Neural crest cell (in vitro differentiated cells): Measurements from ENCODE around the gene CHD9. TPM values are rescaled to one million over a fixed set of nuclear protein-coding genes. Genes with fewer than 3 reads are reported as not detected.
A peak's percentile ranks its signal among the peaks of the same experiment; 100 is the strongest.

ENCODE experiments used
- DNase-seq: peaks from one replicate; pipeline ENCODE4 v3.0.0; 2021; ENCODE audit warnings: low read depth, mixed read lengths, low spot score
- H3K27ac Mint-ChIP-seq: one replicate; pipeline ENCODE4 v1.8.0; 2021; ENCODE audit warnings: mild to moderate bottlenecking, mixed read lengths; ENCODE audit not compliant: unreplicated experiment
- H3K27me3 Mint-ChIP-seq: 2 replicates; pipeline ENCODE4 v1.8.0; 2021; ENCODE audit warnings: low read depth, mild to moderate bottlenecking, mixed read lengths
- H3K36me3 Mint-ChIP-seq: 2 replicates; pipeline ENCODE4 v1.8.0; 2021; ENCODE audit warnings: low read depth, mild to moderate bottlenecking, mixed read lengths
- H3K4me1 Mint-ChIP-seq: 2 replicates; pipeline ENCODE4 v1.8.0; 2021; ENCODE audit warnings: mixed read lengths
- H3K4me3 Mint-ChIP-seq: one replicate; pipeline ENCODE4 v1.8.0; 2021; ENCODE audit warnings: mild to moderate bottlenecking, mixed read lengths
- H3K9me3 Mint-ChIP-seq: 2 replicates; pipeline ENCODE4 v1.8.0; 2021; ENCODE audit warnings: mixed read lengths
- CTCF ChIP-seq: fragments of 200-600 bp; sonication (generic); conservative IDR thresholded peaks from 2 replicates; pipeline ENCODE4 v1.5.0; 2021; ENCODE audit warnings: antibody characterized with exemption, mild to moderate bottlenecking
- total RNA-seq: library from RNA; stranded (reverse); gene quantifications from 2 replicates; pipeline ENCODE4 v1.2.1, GENCODE V29; 2021

CHD9 gene
- total RNA-seq, 1 donor from 2014 or later: 76.0 TPM

- peaks cover 21% of the 10 kb centered on the region for H3K36me3 Mint-ChIP-seq
- no peak overlapping the region for H3K4me3 Mint-ChIP-seq
- no peak for TF ChIP-seq CTCF
- peaks cover 5% of the 10 kb centered on the region for H3K4me1 Mint-ChIP-seq
- peaks cover 3% of the 10 kb centered on the region for H3K9me3 Mint-ChIP-seq
- H3K27me3 Mint-ChIP-seq: no peaks in the 10 kb centered on the region
- H3K27ac Mint-ChIP-seq: no peak overlapping the region
- DNase-seq: no peak
These were observed 97.5 kb downstream of the CHD9 start for GRCh38 chr16:53152329-53152728.

DNA sequence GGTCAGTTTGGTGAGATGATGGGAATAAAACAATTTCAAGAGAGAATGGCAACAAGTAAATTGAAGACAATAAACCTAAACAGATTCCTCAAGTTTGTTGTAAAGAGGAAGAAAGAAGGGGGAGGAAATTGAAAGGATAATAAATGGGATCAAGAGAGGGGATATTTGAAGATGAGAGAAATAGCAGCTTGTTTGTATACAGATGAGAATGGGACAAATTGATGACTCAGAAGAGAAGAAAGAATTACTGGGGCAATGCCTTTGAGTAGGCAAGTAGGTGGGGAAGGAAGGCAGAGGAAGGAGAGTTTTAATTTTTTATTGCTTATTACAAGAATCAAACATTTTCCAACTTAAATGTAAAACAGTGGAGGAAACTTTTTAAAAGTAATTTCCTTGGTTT, 98.3 kb downstream of the CHD9 start:
- Mint-ChIP-seq H3K4me1 (peaks cover 5% of the 10 kb centered on the region), H3K27me3 (no peaks in the 10 kb centered on the region), H3K27ac (no peak overlapping the region), H3K4me3 (no peak overlapping the region), H3K36me3 (peaks cover 21% of the 10 kb centered on the region), H3K9me3 (peaks cover 3% of the 10 kb centered on the region)
- DNase-seq: no peak
- no peak for TF ChIP-seq CTCF

GRCh38 chr16:53154513-53154912, 99.7 kb downstream of the CHD9 start:
- H3K36me3 Mint-ChIP-seq: peaks cover 12% of the 10 kb centered on the region
- no peak for TF ChIP-seq CTCF
- no peak overlapping the region for H3K27ac Mint-ChIP-seq
- peaks cover 5% of the 10 kb centered on the region for H3K4me1 Mint-ChIP-seq
- no peak overlapping the region for H3K4me3 Mint-ChIP-seq
- no peaks in the 10 kb centered on the region for H3K27me3 Mint-ChIP-seq
- DNase-seq: no peak
- H3K9me3 Mint-ChIP-seq: no peaks in the 10 kb centered on the region

DNA sequence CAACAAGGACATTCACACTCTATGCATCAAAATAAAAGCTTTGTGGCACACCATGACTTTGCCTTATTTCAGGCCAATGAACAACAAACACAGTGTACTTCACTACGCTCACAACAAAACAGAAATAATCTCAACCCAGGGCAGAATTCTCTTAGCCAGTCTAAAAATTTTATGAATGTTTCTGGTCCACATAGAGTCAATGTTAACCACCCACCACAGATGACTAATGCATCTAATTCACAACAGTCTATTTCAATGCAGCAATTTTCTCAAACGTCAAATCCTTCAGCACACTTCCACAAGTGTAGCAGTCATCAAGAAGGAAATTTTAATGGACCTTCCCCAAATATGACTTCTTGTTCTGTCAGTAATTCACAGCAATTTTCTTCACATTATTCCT, 101.7 kb downstream of the CHD9 start:
- no peaks in the 10 kb centered on the region for H3K9me3 Mint-ChIP-seq
- no peak overlapping the region for H3K4me3 Mint-ChIP-seq
- no peak for DNase-seq
- no peak for TF ChIP-seq CTCF
- peaks cover 5% of the 10 kb centered on the region for H3K4me1 Mint-ChIP-seq
- no peak overlapping the region for H3K27ac Mint-ChIP-seq
- peaks cover 12% of the 10 kb centered on the region for H3K36me3 Mint-ChIP-seq
- no peaks in the 10 kb centered on the region for H3K27me3 Mint-ChIP-seq

DNA sequence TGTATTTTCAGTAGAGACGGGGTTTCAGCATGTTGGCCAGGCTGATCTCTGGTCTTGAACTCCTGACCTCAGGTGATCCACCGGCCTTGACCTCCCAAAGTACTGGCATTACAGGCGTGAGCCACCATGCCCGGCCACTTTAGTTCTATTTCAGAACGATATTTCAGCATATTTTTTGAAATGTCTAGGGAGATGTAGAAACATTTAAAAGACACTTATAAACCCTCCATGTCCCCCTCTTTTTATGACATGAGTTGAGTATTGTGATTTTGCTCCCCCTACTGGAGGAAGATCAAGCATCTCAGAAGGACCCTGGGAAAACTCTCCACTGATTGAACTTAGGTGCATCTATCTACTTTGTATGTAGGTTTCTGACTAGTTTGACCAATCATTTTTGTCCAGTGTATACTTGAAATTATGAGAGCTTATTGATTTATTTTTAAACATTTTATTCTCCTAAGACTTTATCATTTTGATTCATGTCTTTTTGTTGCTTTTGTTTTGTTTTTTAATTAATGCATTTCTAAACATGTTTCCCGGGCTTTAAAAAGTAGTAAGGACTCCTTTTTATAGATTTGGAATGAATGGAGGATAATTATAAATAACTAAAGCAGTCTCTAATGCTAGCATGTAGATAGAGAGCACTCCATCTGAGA, 105.1 kb downstream of the CHD9 start:
- no peaks in the 10 kb centered on the region for H3K4me1 Mint-ChIP-seq
- H3K9me3 Mint-ChIP-seq: no peaks in the 10 kb centered on the region
- no peak overlapping the region for H3K27ac Mint-ChIP-seq
- peak; percentile 79 for TF ChIP-seq CTCF
- DNase-seq: no peak
- H3K36me3 Mint-ChIP-seq: peaks cover 12% of the 10 kb centered on the region
- no peak overlapping the region for H3K4me3 Mint-ChIP-seq
- H3K27me3 Mint-ChIP-seq: no peaks in the 10 kb centered on the region

- Mint-ChIP-seq H3K4me3 (no peak overlapping the region), H3K27ac (no peak overlapping the region), H3K36me3 (no peaks in the 10 kb centered on the region)
These were observed 111.3 kb downstream of the CHD9 start for GRCh38 chr16:53166099-53166498.

More at GRCh38 chr16:53166099-53166498, 111.3 kb downstream of the CHD9 start:
- Mint-ChIP-seq H3K27me3 (no peaks in the 10 kb centered on the region), H3K9me3 (no peaks in the 10 kb centered on the region), H3K4me1 (no peaks in the 10 kb centered on the region)
- TF ChIP-seq CTCF: no peak
- no peak for DNase-seq
